Keratinocyte (primary cell): ENCODE results near the gene TENM4. TPM values are rescaled to one million over a fixed set of nuclear protein-coding genes. Genes with fewer than 3 reads are reported as not detected.

ENCODE experiments used
- DNase-seq: peaks from one replicate; pipeline ENCODE4 v3.0.0-alpha.2; 2011; ENCODE audit warnings: low read depth, missing footprints, low spot score
- FAIRE-seq: peaks from 2 replicates; lab custom pipeline; 2011; peaks lifted over from hg19 to GRCh38; lab: Jason Lieb, UNC
- H2AFZ ChIP-seq: 2 replicates; pipeline ENCODE4 v1.6.0; 2012; ENCODE audit warnings: low read length, control low read depth, inconsistent platforms; ENCODE audit not compliant: control insufficient read depth
- H3K27ac ChIP-seq: 2 replicates; pipeline ENCODE4 v1.5.1; 2011; ENCODE audit warnings: low read length; ENCODE audit not compliant: control insufficient read depth, insufficient read depth
- H3K27me3 ChIP-seq: 3 replicates; pipeline ENCODE4 v1.6.0; 2011; ENCODE audit warnings: low read length; ENCODE audit not compliant: control insufficient read depth, insufficient read depth; ENCODE audit errors: extremely low read depth
- H3K36me3 ChIP-seq, 2 experiments: 2 replicates in 1 of 2; 3 replicates in 1 of 2; pipeline ENCODE4 v1.5.1; 2011; ENCODE audit warnings: low read length in 2 of 2, mild to moderate bottlenecking in 1 of 2; ENCODE audit not compliant: control insufficient read depth in 2 of 2, insufficient read depth in 2 of 2; ENCODE audit errors: extremely low read depth in 1 of 2
- H3K4me1 ChIP-seq: 3 replicates; pipeline ENCODE4 v1.5.1; 2011; ENCODE audit warnings: low read length; ENCODE audit not compliant: control insufficient read depth, insufficient read depth; ENCODE audit errors: extremely low read depth
- H3K4me2 ChIP-seq: 3 replicates; pipeline ENCODE4 v1.6.0; 2011; ENCODE audit warnings: low read depth, low read length; ENCODE audit not compliant: control insufficient read depth, insufficient read depth; ENCODE audit errors: extremely low read depth
- H3K4me3 ChIP-seq, 3 experiments: fragments of 200-600 bp in 1 of 3; sonication (generic) in 1 of 3; 2 replicates in 2 of 3; 3 replicates in 1 of 3; pipeline ENCODE4 v1.5.1; 2011 to 2016; ENCODE audit warnings: low read length in 3 of 3, mild to moderate bottlenecking in 3 of 3, control low read depth in 2 of 3, inconsistent platforms in 1 of 3, low read depth in 1 of 3, mixed read lengths in 1 of 3, mixed run types in 1 of 3, moderate library complexity in 1 of 3; ENCODE audit not compliant: control insufficient read depth in 2 of 3, insufficient read depth in 2 of 3; ENCODE audit errors: extremely low read depth in 1 of 3
- H3K79me2 ChIP-seq: 2 replicates; pipeline ENCODE4 v1.6.0; 2012; ENCODE audit warnings: low read length; ENCODE audit not compliant: control insufficient read depth, insufficient read depth
- H3K9ac ChIP-seq: 3 replicates; pipeline ENCODE4 v1.6.0; 2011; ENCODE audit warnings: low read length; ENCODE audit not compliant: control insufficient read depth, insufficient read depth; ENCODE audit errors: extremely low read depth
- H3K9me1 ChIP-seq: 3 replicates; pipeline ENCODE4 v1.6.0; 2011; ENCODE audit warnings: low read length; ENCODE audit not compliant: control insufficient read depth, insufficient read depth; ENCODE audit errors: extremely low read depth
- H3K9me3 ChIP-seq: 2 replicates; pipeline ENCODE4 v1.5.1; 2012; ENCODE audit warnings: low read depth, low read length; ENCODE audit not compliant: control insufficient read depth
- H4K20me1 ChIP-seq: 3 replicates; pipeline ENCODE4 v1.6.0; 2011; ENCODE audit warnings: low read length; ENCODE audit not compliant: control insufficient read depth, insufficient read depth; ENCODE audit errors: extremely low read depth
- CTCF ChIP-seq, 3 experiments: IDR thresholded peaks in 1 of 3; conservative IDR thresholded peaks in 1 of 3; optimal IDR thresholded peaks in 1 of 3; 2 replicates in 2 of 3; 3 replicates in 1 of 3; pipeline versions ENCODE3 to v1.5.1; 2011; ENCODE audit warnings: low read length in 3 of 3, mild to moderate bottlenecking in 3 of 3, moderate library complexity in 2 of 3, control low read depth in 1 of 3, inconsistent platforms in 1 of 3; ENCODE audit not compliant: insufficient read depth in 2 of 3; ENCODE audit errors: extremely low read depth in 1 of 3
- EZH2 ChIP-seq: IDR thresholded peaks from one replicate; pipeline ENCODE4 v1.6.1; 2012; ENCODE audit warnings: inconsistent platforms, mild to moderate bottlenecking, low read length, moderate library complexity
- dilution Hi-C: fragments of 300-500 bp; cut with MboI; formaldehyde crosslinking; loops from one replicate; pipeline ENCODE4 v1.7.0; 2020; ENCODE audit warnings: low sequenced_read_pairs; ENCODE audit not compliant: extremely low pct_ligation_motif_present
- polyA plus RNA-seq, 5 experiments: library from polyadenylated mRNA; depleted of rRNA in 3 of 5; stranded (reverse) in 3 of 5; stranded (forward) in 1 of 5; unstranded in 1 of 5; fragments of >200 nt; gene quantifications; 1 replicate in 1 of 5; 2 replicates in 3 of 5; 3 replicates in 1 of 5; pipeline versions ENCODE4 v1.2.1 to v1.2.3, GENCODE V29; 2011 to 2012; ENCODE audit warnings: missing spikeins in 2 of 5, low read depth in 1 of 5, low replicate concordance in 1 of 5

Gene TENM4
- polyA plus RNA-seq, 1 donor (not counting 4 experiments of a cell fraction or from before 2014, with no cell fraction given), result 3.5 TPM

DNA sequence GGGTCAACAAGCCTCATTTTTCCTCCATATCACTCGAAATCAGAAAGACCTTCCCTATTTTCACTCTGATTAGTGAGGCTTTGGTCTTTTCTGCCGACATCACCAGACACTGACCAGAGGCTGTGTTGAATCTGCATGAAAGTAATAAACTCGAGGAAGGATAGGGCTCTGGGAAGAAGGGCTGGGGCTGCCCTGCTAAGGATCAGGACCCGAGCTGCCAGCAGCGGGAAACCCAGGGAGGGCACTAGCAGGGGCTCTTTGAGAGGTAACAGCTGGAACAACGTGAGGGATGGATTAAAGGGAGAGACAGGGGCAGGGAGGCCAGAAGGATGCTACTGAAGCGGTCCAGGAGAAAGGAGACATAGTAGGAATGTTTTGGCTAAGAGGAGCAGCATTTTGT, 488.7 kb downstream of the TENM4 start:
- no peaks in the 10 kb centered on the region for H3K79me2 ChIP-seq
- no peak for FAIRE-seq

GRCh38 chr11:78949976-78950690, 490.7 kb downstream of the TENM4 start:
- H3K36me3 ChIP-seq, result no peaks in the 10 kb centered on the region
- H3K9ac ChIP-seq, result no peak overlapping the region
- FAIRE-seq, result no peak
- H3K4me1 ChIP-seq, result peaks cover 3% of the 10 kb centered on the region
- H3K79me2 ChIP-seq, result no peaks in the 10 kb centered on the region
- H3K27me3 ChIP-seq, result no peaks in the 10 kb centered on the region
- dilution Hi-C loops, result no loop called here
- no peaks in the 10 kb centered on the region for H3K9me1 ChIP-seq
- H3K4me2 ChIP-seq, result no peak overlapping the region
- no peak for DNase-seq
- no peaks in the 10 kb centered on the region for H4K20me1 ChIP-seq
- no peak overlapping the region for H3K27ac ChIP-seq
- no peak overlapping the region for H2AFZ ChIP-seq
- TF ChIP-seq CTCF (optimal IDR thresholded peaks at IDR 0.05 in 1 of 3, IDR thresholded peaks at IDR 0.05 in 1 of 3, conservative IDR thresholded peaks at IDR 0.05 in 1 of 3; ENCODE audit: extremely low read depth in 1 of 3, insufficient read depth in 2 of 3, low read length in 3 of 3) (no peak), EZH2 (no peak)
- H3K9me3 ChIP-seq, result no peaks in the 10 kb centered on the region
- no peak overlapping the region for H3K4me3 ChIP-seq

More for the DNA sequence above, 488.7 kb downstream of the TENM4 start:
- DNase-seq, result no peak
- Histone ChIP-seq H3K36me3 (no peaks in the 10 kb centered on the region), H2AFZ (no peak overlapping the region), H3K27me3 (no peaks in the 10 kb centered on the region), H3K9me1 (no peaks in the 10 kb centered on the region), H3K27ac (no peak overlapping the region), H3K9ac (no peak overlapping the region), H3K4me3 (no peak overlapping the region), H3K9me3 (no peaks in the 10 kb centered on the region), H3K4me2 (no peak overlapping the region), H3K4me1 (peaks cover under 1% of the 10 kb centered on the region), H4K20me1 (no peaks in the 10 kb centered on the region)
- dilution Hi-C loops, result no loop called here
- TF ChIP-seq CTCF (optimal IDR thresholded peaks at IDR 0.05 in 1 of 3, IDR thresholded peaks at IDR 0.05 in 1 of 3, conservative IDR thresholded peaks at IDR 0.05 in 1 of 3; ENCODE audit: extremely low read depth in 1 of 3, insufficient read depth in 2 of 3, low read length in 3 of 3), result no peak
- no peak for TF ChIP-seq EZH2
